ENCODE data around the gene OR13A1. TPM values are rescaled to one million over a fixed set of nuclear protein-coding genes. Genes with fewer than 3 reads are reported as not detected.
A peak's percentile ranks its signal among the peaks of the same experiment; 100 is the strongest.
"Not testable (repeated sequence)": the region's sequence is repeated elsewhere in the genome, so short reads cannot be mapped to it uniquely, and the experiment has no call there.

The OR13A1 gene
- total RNA-seq, 1 experiment from 2014 or later: not detected

GRCh38 chr10:45354261-45354660 lies 38.9 kb upstream of the OR13A1 start:
- BruUV-seq (replicated peaks): no TSS peak
- CTCF ChIA-PET: interaction anchor here (0.9 to 1.1 kb wide), 3 partner anchors 19 to 22 kb away, joined by 3 read pairs; no protein-coding TSS in a partner anchor
- Histone ChIP-seq H3K4me1 (replicated peaks; ENCODE audit: insufficient read depth) (no peaks in the 10 kb centered on the region; the same call in 1 of the 2 replicates), H3K27ac (no peak overlapping the region), H3K79me2 (ENCODE audit: low read depth) (no peaks in the 10 kb centered on the region), H3F3A (ENCODE audit: insufficient read depth, low read depth) (no peaks in the 10 kb centered on the region), H3K9me2 (ENCODE audit: insufficient read depth) (no peaks in the 10 kb centered on the region), H3K27me3 (ENCODE audit: insufficient read depth, low read depth) (no peaks in the 10 kb centered on the region), H4K20me1 (ENCODE audit: insufficient read depth) (no peaks in the 10 kb centered on the region), H2AFZ (no peak overlapping the region), H3K4me3 (no peak overlapping the region), H3K9me3 (ENCODE audit: insufficient read depth, low read depth) (no peaks in the 10 kb centered on the region; the same call in 1 of the 2 replicates), H3K36me3 (ENCODE audit: low read depth) (no peaks in the 10 kb centered on the region), H3K4me2 (peak overlapping the region; percentile 13; the same call in 1 of the 2 replicates)
- TF ChIP-seq CTCF (conservative IDR thresholded peaks at IDR 0.05) (no peak), EZH2 (IDR thresholded peaks at IDR 0.05; ENCODE audit: low read depth) (no peak)
- POLR2A ChIA-PET (ENCODE audit: unreplicated experiment): interaction anchor here (0.6 kb wide), 2 partner anchors 106 to 662 kb away, joined by 3 to 4 read pairs; no protein-coding TSS in a partner anchor
- intact Hi-C loops (cut with micrococcal nuclease; ENCODE audit: unreplicated experiment): loop anchor here (1.0 kb wide), 1 partner anchor 22 kb away; no protein-coding TSS in a partner anchor
- peak; percentile 62 to 82 for DNase-seq

- Histone ChIP-seq H3K4me3 (no peak overlapping the region), H3K4me2 (no peak overlapping the region), H3K36me3 (ENCODE audit: low read depth) (no peaks in the 10 kb centered on the region), H3K27ac (no peak overlapping the region), H3K9me3 (ENCODE audit: insufficient read depth, low read depth) (no peaks in the 10 kb centered on the region; the same call in 1 of the 2 replicates), H2AFZ (no peak overlapping the region), H3F3A (ENCODE audit: insufficient read depth, low read depth) (no peaks in the 10 kb centered on the region), H3K9me2 (ENCODE audit: insufficient read depth) (no peaks in the 10 kb centered on the region), H3K27me3 (ENCODE audit: insufficient read depth, low read depth) (no peaks in the 10 kb centered on the region), H3K79me2 (ENCODE audit: low read depth) (no peaks in the 10 kb centered on the region), H3K4me1 (replicated peaks; ENCODE audit: insufficient read depth) (no peaks in the 10 kb centered on the region; the same call in 1 of the 2 replicates), H4K20me1 (ENCODE audit: insufficient read depth) (no peaks in the 10 kb centered on the region)
- no TSS peak for BruUV-seq (replicated peaks)
- CTCF ChIA-PET: no interaction called here
- POLR2A ChIA-PET (ENCODE audit: unreplicated experiment): no interaction called here
- TF ChIP-seq CTCF (conservative IDR thresholded peaks at IDR 0.05): no peak
- TF ChIP-seq EZH2 (IDR thresholded peaks at IDR 0.05; ENCODE audit: low read depth): no peak
- DNase-seq: no peak
- intact Hi-C loops (cut with micrococcal nuclease; ENCODE audit: unreplicated experiment): no loop called here
Measured at GRCh38 chr10:45353186-45353585, 37.8 kb upstream of the OR13A1 start.

- H3K4me2 ChIP-seq; BruUV-seq (replicated peaks); H3K79me2 ChIP-seq (ENCODE audit: low read depth); POLR2A ChIA-PET (ENCODE audit: unreplicated experiment); H3K9me3 ChIP-seq (ENCODE audit: insufficient read depth, low read depth); H3K9me2 ChIP-seq (ENCODE audit: insufficient read depth); CTCF ChIA-PET; H4K20me1 ChIP-seq (ENCODE audit: insufficient read depth); H3K36me3 ChIP-seq (ENCODE audit: low read depth); H3K4me1 ChIP-seq (replicated peaks; ENCODE audit: insufficient read depth); H3F3A ChIP-seq (ENCODE audit: insufficient read depth, low read depth); H3K27me3 ChIP-seq (ENCODE audit: insufficient read depth, low read depth); DNase-seq; H2AFZ ChIP-seq; H3K4me3 ChIP-seq; intact Hi-C loops (cut with micrococcal nuclease; ENCODE audit: unreplicated experiment); H3K27ac ChIP-seq: not testable (repeated sequence)
Measured at GRCh38 chr10:45348196-45348765, 32.9 kb upstream of the OR13A1 start.

- H4K20me1 ChIP-seq (ENCODE audit: insufficient read depth); H3K27ac ChIP-seq; CTCF ChIA-PET; H3F3A ChIP-seq (ENCODE audit: insufficient read depth, low read depth); H2AFZ ChIP-seq; H3K9me3 ChIP-seq (ENCODE audit: insufficient read depth, low read depth); H3K27me3 ChIP-seq (ENCODE audit: insufficient read depth, low read depth); H3K4me3 ChIP-seq; intact Hi-C loops (cut with micrococcal nuclease; ENCODE audit: unreplicated experiment); H3K79me2 ChIP-seq (ENCODE audit: low read depth); POLR2A ChIA-PET (ENCODE audit: unreplicated experiment); H3K9me2 ChIP-seq (ENCODE audit: insufficient read depth); DNase-seq; BruUV-seq (replicated peaks); H3K4me2 ChIP-seq; H3K4me1 ChIP-seq (replicated peaks; ENCODE audit: insufficient read depth); H3K36me3 ChIP-seq (ENCODE audit: low read depth): not testable (repeated sequence)
Measured at GRCh38 chr10:45347464-45347863, 32.1 kb upstream of the OR13A1 start.

GRCh38 chr10:45346652-45347335 lies 31.4 kb upstream of the OR13A1 start:
- H3K4me3 ChIP-seq; H3K4me1 ChIP-seq (replicated peaks; ENCODE audit: insufficient read depth); H3K4me2 ChIP-seq; H3K27ac ChIP-seq; H3F3A ChIP-seq (ENCODE audit: insufficient read depth, low read depth); BruUV-seq (replicated peaks); H3K27me3 ChIP-seq (ENCODE audit: insufficient read depth, low read depth); POLR2A ChIA-PET (ENCODE audit: unreplicated experiment); intact Hi-C loops (cut with micrococcal nuclease; ENCODE audit: unreplicated experiment); H2AFZ ChIP-seq; H3K9me3 ChIP-seq (ENCODE audit: insufficient read depth, low read depth); H3K79me2 ChIP-seq (ENCODE audit: low read depth); H3K36me3 ChIP-seq (ENCODE audit: low read depth); DNase-seq; H3K9me2 ChIP-seq (ENCODE audit: insufficient read depth); H4K20me1 ChIP-seq (ENCODE audit: insufficient read depth); CTCF ChIA-PET: not testable (repeated sequence)

GRCh38 chr10:45340420-45340819 lies 25.0 kb upstream of the OR13A1 start:
- H3K4me3 ChIP-seq; H3K4me2 ChIP-seq; H3K36me3 ChIP-seq (ENCODE audit: low read depth); H4K20me1 ChIP-seq (ENCODE audit: insufficient read depth); H3K27me3 ChIP-seq (ENCODE audit: insufficient read depth, low read depth); H3K9me2 ChIP-seq (ENCODE audit: insufficient read depth); H2AFZ ChIP-seq; CTCF ChIA-PET; DNase-seq; H3K4me1 ChIP-seq (replicated peaks; ENCODE audit: insufficient read depth); BruUV-seq (replicated peaks); H3K9me3 ChIP-seq (ENCODE audit: insufficient read depth, low read depth); H3K27ac ChIP-seq; H3F3A ChIP-seq (ENCODE audit: insufficient read depth, low read depth); POLR2A ChIA-PET (ENCODE audit: unreplicated experiment); H3K79me2 ChIP-seq (ENCODE audit: low read depth); intact Hi-C loops (cut with micrococcal nuclease; ENCODE audit: unreplicated experiment): not testable (repeated sequence)

Measured in PC-9 (cell line).